Measurements from ENCODE around the gene ANO10.
"Not testable (repeated sequence)": the region's sequence is repeated elsewhere in the genome, so short reads cannot be mapped to it uniquely, and the experiment has no call there.

ANO10 gene

DNA sequence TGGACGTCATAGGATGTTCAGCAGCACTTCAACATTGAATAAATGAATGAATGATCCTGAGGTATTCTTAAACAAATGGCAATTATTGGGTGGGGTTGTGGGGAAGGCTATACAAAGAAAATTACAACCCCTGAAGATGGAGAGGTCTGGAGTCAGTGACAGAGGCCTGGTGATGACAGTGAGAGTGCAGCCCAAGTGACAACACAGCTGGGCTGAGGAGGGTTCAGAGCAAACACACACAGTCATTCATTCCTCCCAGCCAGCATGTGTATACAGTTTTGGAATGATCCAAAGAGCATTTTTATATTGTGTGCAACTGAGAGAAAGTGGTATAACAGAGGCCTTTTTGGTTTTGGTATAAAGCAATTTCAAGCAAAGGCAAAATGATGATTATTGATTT, 148.1 kb downstream of the ANO10 start:
- DNase-seq (ENCODE audit: low read depth in 2 of 2) = no peak

DNA sequence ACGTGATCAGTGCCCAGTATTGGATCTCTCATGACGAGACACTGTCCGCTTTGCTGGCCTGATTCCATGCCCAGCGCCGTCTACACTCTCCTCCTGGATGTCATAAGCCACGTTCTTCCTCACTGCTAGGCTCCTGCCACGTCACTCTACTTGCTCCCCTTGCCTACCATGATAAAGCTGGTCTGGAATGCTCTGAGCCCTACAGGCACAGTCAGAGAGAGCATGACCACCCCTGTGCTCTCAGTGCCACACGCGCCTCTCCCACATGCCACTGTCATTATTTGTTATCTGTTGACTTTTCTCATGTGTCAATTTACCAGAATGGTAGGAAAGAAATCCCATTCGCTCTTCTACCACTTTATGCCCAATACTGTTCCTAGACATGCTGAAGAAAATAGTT, 148.6 kb downstream of the ANO10 start:
- DNase-seq (ENCODE audit: low read depth in 2 of 2) = no peak

DNA sequence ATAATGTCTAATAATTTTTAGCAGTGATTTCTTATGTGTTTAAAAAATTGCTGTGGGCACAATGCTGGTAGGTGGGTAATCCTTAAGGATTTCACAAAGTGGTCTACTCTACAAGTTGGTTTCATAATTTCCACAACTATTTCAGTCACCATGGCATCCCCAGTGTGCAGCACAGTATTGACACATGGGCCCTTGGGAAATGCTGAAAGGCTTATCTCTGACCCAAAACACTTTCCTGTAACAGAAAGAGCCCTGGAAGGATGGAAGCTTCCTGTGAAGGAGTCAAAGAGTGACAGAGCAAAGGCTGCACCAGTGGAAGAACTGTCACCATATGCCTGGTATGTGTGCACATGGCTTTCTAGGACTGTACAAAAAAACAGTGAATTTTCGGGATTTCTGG, 153.7 kb downstream of the ANO10 start:
- DNase-seq (ENCODE audit: low read depth in 2 of 2) = no peak

DNA sequence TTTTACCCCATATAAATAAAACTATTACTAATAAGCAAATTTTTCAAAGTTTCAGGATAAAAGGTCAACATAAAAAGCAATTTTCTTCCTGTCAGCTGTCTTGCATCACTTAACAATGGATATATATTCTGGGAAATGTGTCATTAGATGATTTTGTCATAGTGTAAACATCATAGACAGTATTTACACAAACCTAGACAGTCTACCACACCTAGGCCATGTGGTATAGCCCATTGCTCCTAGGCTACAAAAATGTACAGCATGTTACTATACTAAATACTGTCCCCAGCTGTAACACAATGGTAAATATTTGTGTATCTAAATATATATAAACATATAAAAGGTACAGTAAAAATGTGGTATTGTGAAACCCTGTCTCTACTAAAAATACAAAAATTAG, 156.7 kb downstream of the ANO10 start:
- DNase-seq (ENCODE audit: low read depth in 2 of 2) = no peak

DNA sequence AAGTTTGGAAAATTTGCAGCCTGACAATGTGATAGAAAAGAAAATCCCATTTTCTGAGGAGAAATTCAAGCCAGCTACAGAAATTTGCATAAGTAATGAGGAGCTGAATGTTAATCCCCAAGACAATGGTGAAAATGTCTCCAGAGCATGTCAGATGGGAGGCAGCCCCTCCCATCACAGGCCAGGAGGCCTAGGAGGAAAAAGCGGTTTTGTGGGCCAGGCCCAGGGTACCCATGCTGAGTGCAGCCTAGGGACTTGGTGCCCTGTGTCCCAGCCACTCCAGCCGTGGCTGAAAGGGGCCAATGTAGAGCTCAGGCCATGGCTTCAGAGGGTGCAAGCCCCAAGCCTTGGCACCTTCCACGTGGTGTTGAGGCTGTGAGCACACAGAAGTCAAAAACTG, 159.2 kb downstream of the ANO10 start:
- DNase-seq (ENCODE audit: low read depth in 2 of 2) = not testable (repeated sequence)

DNA sequence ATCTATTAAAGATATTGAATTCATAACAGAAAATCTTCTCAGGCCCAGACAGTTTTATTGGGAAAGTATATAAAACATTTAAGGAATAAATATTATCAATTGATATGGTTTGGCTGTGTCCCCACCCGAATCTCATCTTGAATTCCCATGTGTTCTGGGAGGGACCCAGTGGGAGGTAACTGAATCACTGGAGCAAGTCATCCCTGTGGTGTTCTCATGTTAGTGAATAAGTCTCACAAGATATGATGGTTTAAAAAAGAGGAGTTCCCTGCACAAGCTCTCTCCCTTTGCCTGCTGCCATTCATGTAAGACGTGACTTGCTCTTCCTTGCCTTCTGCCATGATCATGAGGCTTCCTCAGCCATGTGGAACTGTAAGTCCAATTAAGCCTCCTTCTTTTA, 160.5 kb downstream of the ANO10 start:
- DNase-seq (ENCODE audit: low read depth in 2 of 2) = no peak

DNA sequence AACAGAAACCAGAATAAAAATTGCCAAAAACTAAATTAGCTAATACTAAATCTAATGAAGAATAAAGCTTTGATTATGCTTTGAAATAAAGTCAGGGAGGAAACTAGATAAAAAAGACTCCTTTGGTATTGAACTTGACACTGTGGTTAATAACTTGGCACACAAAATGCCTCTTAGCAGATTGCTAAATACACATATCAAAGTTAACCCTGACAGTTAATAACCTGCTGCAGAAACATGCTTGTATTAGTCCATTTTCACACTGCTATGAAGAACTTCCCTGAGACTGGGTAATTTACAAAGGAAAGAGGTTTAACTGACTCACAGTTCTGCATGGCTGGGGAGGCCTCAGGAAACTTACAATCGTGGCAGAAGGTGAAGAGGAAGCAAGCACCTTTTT, 164.8 kb downstream of the ANO10 start:
- DNase-seq (ENCODE audit: low read depth in 2 of 2) = not testable (repeated sequence)

DNA sequence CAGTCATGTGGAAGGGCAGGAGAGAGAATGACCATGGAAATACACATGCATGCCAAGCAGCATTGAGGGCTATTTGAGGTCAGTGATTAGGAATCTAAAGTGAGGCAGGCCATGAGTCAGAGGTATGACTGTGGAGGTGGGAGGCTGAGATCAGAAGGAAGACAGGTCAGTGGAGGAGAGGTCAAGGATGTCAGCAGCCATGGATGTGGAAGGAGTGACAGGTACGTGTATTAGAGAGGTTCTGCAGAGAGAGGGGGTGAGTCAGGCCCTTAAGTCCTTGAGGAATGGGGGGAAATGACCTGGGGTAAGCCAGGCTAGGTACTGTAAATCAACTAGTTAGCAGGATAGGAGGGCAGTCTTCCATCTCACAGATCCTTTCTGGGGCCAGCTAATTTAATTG, 166.6 kb downstream of the ANO10 start:
- DNase-seq (ENCODE audit: low read depth in 2 of 2) = no peak

DNA sequence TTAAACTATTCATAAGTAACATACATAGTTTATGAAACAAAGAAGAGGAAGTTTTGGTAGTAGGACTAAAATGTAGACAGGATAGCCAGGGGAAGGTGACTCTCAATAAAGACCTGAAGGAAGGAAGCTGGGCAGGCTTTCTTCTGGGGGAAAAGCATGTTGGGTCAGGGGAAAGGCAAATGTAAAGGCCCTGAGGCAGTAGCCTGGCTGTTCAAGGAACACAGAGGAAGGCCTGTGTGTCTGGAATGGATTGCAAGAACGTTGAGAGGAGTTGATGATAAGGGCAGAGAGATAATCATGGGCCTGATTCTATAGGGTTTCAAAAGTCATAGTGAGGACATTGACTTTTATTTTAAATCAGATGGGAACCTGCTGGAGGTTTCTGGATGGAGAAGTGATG, 167.8 kb downstream of the ANO10 start:
- no peak for DNase-seq (ENCODE audit: low read depth in 2 of 2)

DNA sequence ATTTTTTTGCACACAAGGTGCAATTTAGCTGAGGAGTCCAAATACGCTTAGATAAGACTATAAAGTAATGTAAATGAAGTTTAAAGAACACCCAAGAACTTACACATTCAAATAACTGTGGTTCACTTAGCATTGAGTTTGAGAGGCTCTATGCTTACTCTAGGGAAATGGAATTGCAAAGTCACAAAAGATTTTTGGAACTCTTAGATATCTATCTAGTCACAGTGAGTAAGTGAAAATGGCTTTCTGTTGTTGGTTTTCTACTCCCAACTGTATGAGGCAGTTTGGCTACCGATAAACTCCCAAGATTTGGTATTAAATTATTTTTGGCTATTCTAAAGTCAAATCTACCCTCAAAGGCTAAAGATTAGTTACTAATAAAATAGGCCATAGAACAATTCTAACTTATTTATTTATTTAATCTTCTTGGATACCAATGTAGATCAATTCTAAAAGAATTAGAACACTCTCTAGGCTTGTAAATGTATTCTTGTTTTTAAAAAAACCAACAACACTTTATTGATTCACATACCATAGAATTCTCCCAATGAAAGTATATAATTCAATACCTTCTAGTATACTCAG, 170.0 kb downstream of the ANO10 start:
- no peak for DNase-seq (ENCODE audit: low read depth in 2 of 2)

DNA sequence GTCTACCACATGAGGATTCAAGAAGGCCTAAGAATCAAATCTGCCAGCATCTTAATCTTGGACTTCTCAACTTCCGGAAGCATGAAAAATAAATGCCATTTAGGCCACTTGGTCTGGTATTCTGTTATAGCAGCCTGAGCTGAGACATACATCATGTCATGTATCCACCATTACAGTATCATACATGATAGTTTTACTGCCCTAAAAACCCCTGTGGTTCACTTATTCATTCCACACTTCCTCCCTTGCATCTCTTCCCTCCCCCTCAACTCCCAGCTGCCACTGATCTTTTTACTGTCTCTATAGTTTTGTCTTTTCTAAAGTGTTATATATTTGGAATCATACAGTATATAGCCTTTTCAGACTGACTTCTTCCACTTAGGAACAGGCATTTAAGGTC, 173.7 kb downstream of the ANO10 start:
- DNase-seq (ENCODE audit: low read depth in 2 of 2) = no peak

DNA sequence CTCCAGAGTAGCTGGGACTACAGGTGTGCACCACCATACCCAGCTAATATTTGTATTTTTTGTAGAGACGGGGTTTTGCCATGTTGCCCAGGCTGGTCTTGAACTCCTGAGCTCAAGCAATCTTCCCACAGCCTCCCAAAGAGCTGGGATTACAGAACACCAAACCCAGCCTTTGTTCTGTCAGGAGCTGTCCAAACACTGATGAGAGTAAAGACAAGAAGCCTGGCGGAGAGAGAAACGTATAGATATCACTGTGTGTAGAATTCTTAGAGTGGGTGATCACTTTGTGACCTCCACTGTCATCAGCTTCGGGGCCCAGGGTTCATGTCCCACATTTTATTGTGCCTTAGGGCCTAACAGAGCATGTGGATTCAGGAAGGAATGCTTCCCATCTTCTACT, 176.0 kb downstream of the ANO10 start:
- no peak for DNase-seq (ENCODE audit: low read depth in 2 of 2)

DNA sequence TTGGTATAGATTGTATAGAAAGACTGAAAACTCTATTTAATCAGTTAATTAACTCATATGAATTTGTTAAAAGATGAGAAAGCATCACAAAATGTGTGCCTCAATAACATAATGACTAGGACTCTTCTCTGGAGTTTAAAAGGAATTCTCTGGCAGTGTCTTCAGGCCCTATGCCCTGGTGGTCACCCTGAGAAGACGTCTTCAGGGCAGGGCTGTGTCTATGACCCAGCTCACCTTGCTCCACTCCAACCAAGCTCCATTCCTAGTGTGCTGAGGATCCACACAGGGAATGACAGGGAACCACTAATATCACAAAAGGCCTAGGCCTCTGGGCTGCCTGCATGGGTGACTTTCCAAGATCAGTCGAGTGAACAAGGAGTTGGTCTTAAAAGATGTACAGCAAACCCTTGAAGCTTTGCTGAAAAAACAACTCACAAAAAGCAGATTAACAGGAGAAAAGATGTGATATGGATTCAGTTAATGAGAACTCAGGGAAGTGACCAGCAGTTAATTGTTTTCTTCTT, 178.9 kb downstream of the ANO10 start:
- DNase-seq (ENCODE audit: low read depth in 2 of 2) = no peak

DNA sequence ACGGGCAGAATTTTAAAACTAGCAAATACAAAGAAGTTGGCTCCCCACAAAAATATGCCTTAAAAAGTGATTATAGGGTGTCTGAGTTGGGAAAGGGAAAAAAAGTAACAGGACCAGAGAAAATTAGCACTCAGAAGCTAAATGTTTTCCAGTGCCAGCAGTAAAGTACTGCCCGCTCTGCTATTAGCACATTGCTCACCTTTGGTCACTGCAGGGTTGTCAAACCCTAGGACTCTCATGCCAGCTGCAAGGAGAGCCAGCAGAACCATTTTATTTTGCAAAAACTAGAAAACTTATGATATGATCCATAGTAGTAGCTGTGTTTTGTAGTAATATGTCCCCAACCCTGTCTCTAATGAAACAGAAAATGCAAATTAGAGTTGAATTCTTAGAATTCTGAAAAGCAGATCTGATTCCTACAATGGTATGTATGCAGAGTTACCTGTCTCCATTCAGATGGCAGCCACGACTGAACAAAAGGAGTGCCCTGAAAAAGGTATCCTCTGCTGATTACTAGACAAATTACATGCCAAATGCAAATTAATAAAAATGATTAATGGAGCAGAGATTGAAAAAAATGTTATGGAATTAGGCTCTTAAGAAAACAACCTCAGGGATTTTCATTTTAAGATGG, 185.2 kb downstream of the ANO10 start:
- no peak for DNase-seq (ENCODE audit: low read depth in 2 of 2)

DNA sequence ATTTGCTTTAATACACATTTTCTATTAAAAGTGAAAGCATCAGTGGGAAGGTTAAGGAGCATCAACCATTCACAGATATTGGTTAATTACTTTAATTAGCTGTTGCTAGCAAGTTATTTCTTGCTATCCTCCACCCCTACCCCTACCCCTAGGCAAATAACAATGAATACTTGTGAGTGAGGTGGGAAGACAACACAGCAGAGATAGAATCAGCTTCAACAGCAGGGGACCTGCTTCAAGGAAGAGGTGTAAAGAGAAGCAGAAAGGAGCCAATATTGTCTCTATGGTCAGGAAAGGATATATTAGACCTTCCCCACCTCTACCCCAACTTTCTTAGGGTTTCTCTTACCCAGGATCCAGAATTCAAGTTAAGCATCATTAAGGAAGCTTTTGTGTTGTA, 186.1 kb downstream of the ANO10 start:
- DNase-seq (ENCODE audit: low read depth in 2 of 2) = no peak

DNA sequence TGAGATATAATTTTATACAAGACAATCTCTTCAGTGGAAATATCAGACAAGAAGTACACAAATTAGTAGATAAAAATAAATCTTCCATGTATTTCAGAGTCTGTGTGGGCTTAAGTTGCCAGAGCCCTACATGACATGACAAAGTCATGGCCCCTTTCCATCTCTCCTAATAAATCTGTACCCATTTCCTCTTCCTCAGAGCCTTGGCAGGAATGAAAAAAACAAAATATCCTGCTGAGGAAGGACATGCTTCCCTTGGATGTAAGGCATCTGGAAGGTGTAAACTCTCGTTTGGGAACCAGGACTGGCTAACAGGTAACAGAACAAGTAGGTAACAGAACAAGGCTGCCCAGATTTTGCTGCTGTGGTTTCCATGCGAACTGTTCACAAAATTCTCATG, 187.4 kb downstream of the ANO10 start:
- no peak for DNase-seq (ENCODE audit: low read depth in 2 of 2)

DNA sequence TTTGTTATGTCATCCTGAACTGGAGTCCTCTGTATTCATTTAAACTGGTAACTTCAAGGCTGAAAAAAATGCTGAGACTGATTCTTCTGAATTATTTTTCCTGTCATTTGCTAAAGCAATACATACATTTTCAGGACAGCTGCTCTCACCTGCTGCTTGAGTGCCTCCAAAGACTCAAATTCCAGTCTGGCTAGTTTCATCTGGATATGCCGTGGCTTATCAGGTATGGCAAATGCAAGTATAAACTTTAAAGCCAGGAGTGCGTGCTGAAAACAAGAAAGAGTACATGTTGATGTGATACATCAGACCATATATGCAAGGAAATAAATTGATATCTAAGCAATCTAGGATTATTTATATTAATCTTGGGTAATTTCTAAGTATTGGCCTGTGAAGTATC, 189.3 kb downstream of the ANO10 start:
- DNase-seq (ENCODE audit: low read depth in 2 of 2) = no peak

DNA sequence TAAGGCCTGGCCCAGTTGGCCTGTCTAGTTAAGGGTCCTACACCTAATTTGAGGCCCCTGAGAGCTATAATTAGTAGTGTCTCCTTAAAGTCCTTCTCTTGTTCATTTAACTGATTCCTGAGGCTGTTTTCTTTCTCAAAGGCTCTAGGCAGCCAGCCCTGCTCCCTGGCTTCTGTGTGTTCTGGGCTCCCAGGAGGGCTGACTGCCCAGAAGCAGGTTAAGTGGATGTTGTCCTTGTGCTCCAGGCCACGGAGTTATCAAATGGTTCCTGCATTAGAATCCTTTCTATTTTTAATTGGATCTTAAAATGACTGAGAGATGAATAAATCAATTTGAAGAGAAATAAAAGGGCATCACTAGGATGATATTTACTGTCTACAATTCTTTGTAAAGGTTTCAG, 195.4 kb downstream of the ANO10 start:
- no peak for DNase-seq (ENCODE audit: low read depth in 2 of 2)

DNA sequence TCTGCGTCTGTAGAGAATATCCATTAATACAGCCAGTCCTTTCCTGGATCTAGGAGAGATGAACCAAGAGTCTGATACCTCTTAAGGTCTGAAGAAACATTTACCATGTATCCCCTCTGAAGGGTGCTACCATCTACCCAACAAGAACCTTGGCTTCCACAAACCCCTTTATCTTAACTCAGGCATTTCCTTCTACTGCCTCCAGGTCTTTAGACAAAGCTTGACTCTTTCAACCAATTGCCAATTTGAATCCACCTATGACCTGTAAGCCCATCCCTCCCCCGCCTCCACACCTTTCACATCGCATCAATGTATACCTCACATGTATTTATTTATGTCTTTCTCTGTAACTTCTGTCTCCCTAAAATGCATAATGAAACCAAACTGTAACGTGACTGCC, 196.0 kb downstream of the ANO10 start:
- no peak for DNase-seq (ENCODE audit: low read depth in 2 of 2)

DNA sequence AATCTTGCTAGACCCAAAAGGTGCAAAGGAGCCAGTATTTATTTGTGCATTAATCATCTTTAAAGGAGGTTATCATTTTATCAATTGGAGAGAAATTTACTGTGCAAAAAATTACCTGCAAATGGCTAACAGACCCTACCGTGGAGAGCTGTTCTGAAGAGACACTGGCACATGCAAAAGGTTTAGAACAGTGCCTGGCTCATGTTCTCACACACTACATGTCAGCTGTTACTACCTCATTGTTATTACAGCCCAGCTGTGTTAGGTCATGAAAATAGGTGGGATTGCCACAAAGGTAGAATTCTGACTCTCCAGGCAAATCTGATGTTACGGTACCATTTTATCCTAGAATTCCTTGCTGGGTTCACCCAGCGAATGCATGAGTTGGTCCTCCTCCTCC, 198.2 kb downstream of the ANO10 start:
- DNase-seq (ENCODE audit: low read depth in 2 of 2) = no peak

DNA sequence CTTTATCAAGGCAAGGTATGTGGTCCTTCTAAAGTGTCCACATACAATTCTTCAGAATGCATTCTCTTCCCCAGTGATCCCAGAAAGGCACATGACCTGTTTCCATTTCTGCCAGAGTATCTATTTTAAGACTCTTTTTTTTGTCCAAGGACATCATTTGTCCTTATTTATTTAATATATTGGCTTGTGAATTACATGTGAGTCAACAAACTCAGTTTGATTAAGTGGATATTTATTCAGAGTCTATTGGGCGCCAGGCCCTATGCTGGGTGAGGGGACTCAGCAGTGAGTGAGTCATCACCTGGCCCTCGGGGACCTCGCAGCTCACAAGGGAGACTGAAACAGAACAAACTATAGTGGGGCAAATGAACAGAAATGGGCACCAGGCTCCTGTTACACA, 198.7 kb downstream of the ANO10 start:
- DNase-seq (ENCODE audit: low read depth in 2 of 2) = no peak

DNA sequence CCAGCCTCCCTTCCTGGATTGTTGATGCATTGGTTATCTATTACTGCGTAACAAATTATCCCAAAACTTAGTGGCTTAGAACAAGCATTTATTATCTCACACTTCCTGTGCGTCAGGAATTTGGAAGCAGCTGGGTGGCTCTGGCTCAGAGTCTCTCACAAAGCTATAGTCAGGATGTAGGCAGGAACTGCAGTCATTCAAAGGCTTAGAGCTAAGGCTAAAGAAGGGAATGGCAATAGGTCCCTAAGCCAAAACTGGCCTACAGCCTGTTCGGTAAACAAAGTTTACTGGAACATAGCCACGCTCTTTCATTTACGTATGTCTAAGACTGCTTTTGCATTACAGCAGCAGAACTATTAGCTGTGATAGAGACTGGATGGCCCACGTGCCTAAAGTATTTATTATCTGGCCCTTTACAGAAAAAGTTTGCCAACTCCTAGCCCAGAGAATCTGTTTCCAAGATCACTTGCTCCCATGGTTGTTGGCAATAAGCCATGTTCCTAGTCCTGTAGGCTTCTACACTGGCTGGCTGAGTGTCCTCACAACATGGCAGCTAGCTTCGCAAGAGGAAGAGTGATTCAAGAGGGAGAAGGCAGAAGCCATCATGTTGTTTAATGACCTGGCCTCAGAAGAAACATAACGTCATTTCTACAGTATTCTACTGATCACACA, 203.1 kb downstream of the ANO10 start:
- DNase-seq (ENCODE audit: low read depth in 2 of 2) = no peak

DNA sequence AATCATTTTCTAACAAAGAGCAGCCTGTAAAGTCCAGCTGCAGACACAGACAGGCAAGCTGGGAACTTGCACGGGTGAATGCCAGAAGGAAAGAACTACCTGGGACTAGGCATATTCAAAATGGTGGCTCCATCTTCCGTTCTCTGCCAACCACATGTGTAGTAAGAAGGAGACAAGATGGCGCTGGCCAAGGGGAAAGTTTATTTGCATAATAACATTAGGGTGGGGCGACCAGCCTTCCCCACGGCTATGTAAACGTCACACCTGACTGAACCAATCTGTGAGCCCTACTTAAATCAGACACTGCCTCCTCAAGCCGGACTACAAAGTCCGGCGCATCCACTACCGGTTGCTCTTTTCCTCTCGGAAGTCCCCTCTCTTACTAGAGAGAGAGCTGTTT, 204.7 kb downstream of the ANO10 start:
- DNase-seq (ENCODE audit: low read depth in 2 of 2) = no peak
